Loucy (cell line): ENCODE results near the gene STK38L.
"Not testable (repeated sequence)": the region's sequence is repeated elsewhere in the genome, so short reads cannot be mapped to it uniquely, and the experiment has no call there.

ENCODE experiments used
- H2AFZ ChIP-seq: fragments of 200-600 bp; sonication (generic); 2 replicates; pipeline ENCODE4 v1.6.0; 2016; ENCODE audit warnings: antibody characterized with exemption, mild to moderate bottlenecking, low read length, moderate library complexity
- H3F3A ChIP-seq: fragments of 200-600 bp; 2 replicates; pipeline ENCODE4 v1.6.0; 2016; ENCODE audit warnings: antibody characterized with exemption, low read depth, mild to moderate bottlenecking
- H3K27me3 ChIP-seq: fragments of 200-600 bp; sonication (generic); 2 replicates; pipeline ENCODE4 v1.6.1; 2014; ENCODE audit warnings: low read length, mild to moderate bottlenecking; ENCODE audit not compliant: insufficient read depth, poor library complexity, severe bottlenecking
- H3K36me3 ChIP-seq: fragments of 200-600 bp; sonication (generic); 2 replicates; pipeline ENCODE4 v1.6.1; 2016; ENCODE audit warnings: low read length; ENCODE audit not compliant: insufficient read depth
- H3K4me1 ChIP-seq: fragments of 200-600 bp; sonication (generic); 2 replicates; pipeline ENCODE4 v1.5.1; 2014; ENCODE audit warnings: low read length, mild to moderate bottlenecking; ENCODE audit not compliant: insufficient read depth, poor library complexity, severe bottlenecking
- H3K4me2 ChIP-seq: fragments of 200-600 bp; sonication (generic); 2 replicates; pipeline ENCODE4 v1.6.0; 2014; ENCODE audit warnings: antibody characterized with exemption, low read length, low read depth, mild to moderate bottlenecking; ENCODE audit not compliant: poor library complexity, severe bottlenecking
- H3K4me3 ChIP-seq: fragments of 200-600 bp; sonication (generic); 2 replicates; pipeline ENCODE4 v1.5.1; 2014; ENCODE audit warnings: low read length, mild to moderate bottlenecking, mixed read lengths; ENCODE audit not compliant: poor library complexity, severe bottlenecking
- H3K79me2 ChIP-seq: fragments of 200-600 bp; sonication (generic); 2 replicates; pipeline ENCODE4 v1.6.1; 2014; ENCODE audit warnings: low read length; ENCODE audit not compliant: insufficient read depth
- H3K9ac ChIP-seq: fragments of 200-600 bp; sonication (generic); 2 replicates; pipeline ENCODE4 v1.6.0; 2014; ENCODE audit warnings: mild to moderate bottlenecking, low read depth, low read length, moderate library complexity; ENCODE audit not compliant: poor library complexity, severe bottlenecking
- H3K9me2 ChIP-seq: fragments of 200-600 bp; sonication (generic); replicated peaks from 2 replicates; pipeline ENCODE4 v1.6.1; 2016; ENCODE audit warnings: low read depth, low read length, mixed read lengths
- H3K9me3 ChIP-seq: fragments of 200-600 bp; sonication (generic); 2 replicates; pipeline ENCODE4 v1.6.1; 2014; ENCODE audit warnings: mild to moderate bottlenecking, antibody characterized with exemption, low read length, low read depth; ENCODE audit not compliant: insufficient read depth
- H4K20me1 ChIP-seq: fragments of 200-600 bp; sonication (generic); 2 replicates; pipeline ENCODE4 v1.6.0; 2014; ENCODE audit warnings: antibody characterized with exemption, low read length, mild to moderate bottlenecking; ENCODE audit not compliant: insufficient read depth, poor library complexity, severe bottlenecking
- EZH2phosphoT487 ChIP-seq: fragments of 200-600 bp; IDR thresholded peaks from 2 replicates; pipeline ENCODE4 v1.6.1; 2018; ENCODE audit warnings: antibody characterized with exemption, mild to moderate bottlenecking, moderate library complexity, borderline replicate concordance
- TF ChIP-seq, protein P1 (sequence below): fragments of 200-600 bp; sonication (generic); conservative IDR thresholded peaks from 2 replicates; pipeline ENCODE4 v1.5.1; 2014; ENCODE audit warnings: mild to moderate bottlenecking, antibody characterized with exemption, low read length

STK38L gene

GRCh38 chr12:27226407-27226929 lies 17.6 kb upstream of the STK38L start:
- no peaks in the 10 kb centered on the region for H3K9me2 ChIP-seq
- H3K9me3 ChIP-seq = no peaks in the 10 kb centered on the region
- no peaks in the 10 kb centered on the region for H4K20me1 ChIP-seq
- no peaks in the 10 kb centered on the region for H3K79me2 ChIP-seq
- H2AFZ ChIP-seq = no peak overlapping the region
- H3K9ac ChIP-seq = no peak overlapping the region
- H3K36me3 ChIP-seq = no peaks in the 10 kb centered on the region
- no peaks in the 10 kb centered on the region for H3K4me1 ChIP-seq
- H3K4me3 ChIP-seq = no peak overlapping the region
- no peak overlapping the region for H3K4me2 ChIP-seq
- H3F3A ChIP-seq = no peaks in the 10 kb centered on the region
- no peaks in the 10 kb centered on the region for H3K27me3 ChIP-seq
- TF ChIP-seq EZH2phosphoT487 = no peak
- TF ChIP-seq, protein P1, sequence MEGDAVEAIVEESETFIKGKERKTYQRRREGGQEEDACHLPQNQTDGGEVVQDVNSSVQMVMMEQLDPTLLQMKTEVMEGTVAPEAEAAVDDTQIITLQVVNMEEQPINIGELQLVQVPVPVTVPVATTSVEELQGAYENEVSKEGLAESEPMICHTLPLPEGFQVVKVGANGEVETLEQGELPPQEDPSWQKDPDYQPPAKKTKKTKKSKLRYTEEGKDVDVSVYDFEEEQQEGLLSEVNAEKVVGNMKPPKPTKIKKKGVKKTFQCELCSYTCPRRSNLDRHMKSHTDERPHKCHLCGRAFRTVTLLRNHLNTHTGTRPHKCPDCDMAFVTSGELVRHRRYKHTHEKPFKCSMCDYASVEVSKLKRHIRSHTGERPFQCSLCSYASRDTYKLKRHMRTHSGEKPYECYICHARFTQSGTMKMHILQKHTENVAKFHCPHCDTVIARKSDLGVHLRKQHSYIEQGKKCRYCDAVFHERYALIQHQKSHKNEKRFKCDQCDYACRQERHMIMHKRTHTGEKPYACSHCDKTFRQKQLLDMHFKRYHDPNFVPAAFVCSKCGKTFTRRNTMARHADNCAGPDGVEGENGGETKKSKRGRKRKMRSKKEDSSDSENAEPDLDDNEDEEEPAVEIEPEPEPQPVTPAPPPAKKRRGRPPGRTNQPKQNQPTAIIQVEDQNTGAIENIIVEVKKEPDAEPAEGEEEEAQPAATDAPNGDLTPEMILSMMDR = no peak

DNA sequence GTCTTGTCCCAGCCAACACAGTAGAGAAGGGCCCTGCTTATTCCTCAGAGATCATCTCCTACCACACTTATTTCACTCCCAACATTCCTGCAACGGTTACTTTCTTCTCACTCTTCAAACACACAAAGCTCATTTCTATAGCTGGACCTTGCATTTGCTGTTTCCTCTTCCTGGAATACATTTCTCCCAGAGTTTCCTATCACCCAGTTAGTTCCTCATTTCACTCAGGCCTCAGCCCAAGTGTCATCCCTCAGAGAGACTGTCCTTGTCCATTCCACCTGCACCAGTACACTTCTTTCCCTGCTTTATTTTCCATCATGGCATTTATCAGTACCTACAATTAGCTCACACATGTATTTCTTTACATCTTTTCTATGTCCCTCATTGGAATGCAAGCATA lies 14.7 kb upstream of the STK38L start:
- H3K4me3 ChIP-seq = no peak overlapping the region
- TF ChIP-seq, protein P1 = no peak
- no peak for TF ChIP-seq EZH2phosphoT487
- H3K36me3 ChIP-seq = no peaks in the 10 kb centered on the region
- no peak overlapping the region for H2AFZ ChIP-seq
- no peak overlapping the region for H3K9ac ChIP-seq
- no peaks in the 10 kb centered on the region for H3K9me3 ChIP-seq
- no peaks in the 10 kb centered on the region for H3K4me1 ChIP-seq
- no peaks in the 10 kb centered on the region for H3K79me2 ChIP-seq
- H3K9me2 ChIP-seq = no peaks in the 10 kb centered on the region
- H3K4me2 ChIP-seq = no peak overlapping the region
- H3K27me3 ChIP-seq = no peaks in the 10 kb centered on the region
- no peaks in the 10 kb centered on the region for H4K20me1 ChIP-seq
- H3F3A ChIP-seq = no peaks in the 10 kb centered on the region

DNA sequence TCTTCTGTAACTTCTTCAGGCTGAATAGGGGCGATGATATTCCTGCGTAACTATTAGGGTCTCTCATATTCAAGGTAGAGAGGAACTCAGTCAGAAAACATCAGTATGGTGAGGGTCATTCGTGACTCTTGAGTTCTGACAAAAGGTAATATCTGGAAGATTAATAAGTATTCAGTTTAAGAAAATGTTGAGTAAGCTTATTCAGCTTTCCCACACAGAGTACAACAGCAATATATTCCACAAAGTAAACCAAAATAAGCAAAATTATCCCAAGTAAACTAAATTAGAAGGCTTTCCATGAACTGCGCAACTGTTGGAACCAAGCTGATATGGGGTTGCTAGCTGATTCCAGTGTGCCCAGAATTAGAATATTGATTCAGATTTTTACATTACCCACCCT lies 12.7 kb upstream of the STK38L start:
- H2AFZ ChIP-seq, H3K27me3 ChIP-seq, H3K4me3 ChIP-seq, H3K9ac ChIP-seq, H4K20me1 ChIP-seq, H3K36me3 ChIP-seq, H3K4me2 ChIP-seq, H3K4me1 ChIP-seq, H3K9me3 ChIP-seq, H3F3A ChIP-seq, H3K79me2 ChIP-seq, H3K9me2 ChIP-seq: not testable (repeated sequence)

DNA sequence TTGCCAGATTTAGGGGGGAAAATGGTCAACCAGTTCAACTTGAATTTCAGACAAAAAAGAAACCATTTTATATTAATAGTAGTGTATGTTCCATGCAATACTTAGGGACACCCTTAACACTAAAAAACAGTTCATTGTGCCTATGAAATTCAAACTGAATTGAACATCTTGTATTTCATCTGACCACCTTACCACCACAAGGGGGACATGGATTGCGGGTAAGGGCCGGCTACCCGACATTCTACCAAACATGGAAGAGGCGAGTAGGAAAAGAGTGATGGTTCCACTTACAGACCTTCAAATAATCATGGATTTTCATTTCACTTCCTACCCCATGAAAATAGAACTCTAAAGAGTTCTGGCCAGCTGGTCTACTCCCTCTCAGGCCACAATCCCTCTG lies 10.3 kb upstream of the STK38L start:
- no peak overlapping the region for H3K4me2 ChIP-seq
- no peaks in the 10 kb centered on the region for H3K36me3 ChIP-seq
- no peaks in the 10 kb centered on the region for H4K20me1 ChIP-seq
- no peaks in the 10 kb centered on the region for H3K79me2 ChIP-seq
- H2AFZ ChIP-seq = no peak overlapping the region
- TF ChIP-seq, protein P1 = 0 out of 2 replicates have a peak, but pooled peaks have one; percentile 25
- TF ChIP-seq EZH2phosphoT487 = no peak
- peaks cover 3% of the 10 kb centered on the region; the same call in 1 of the 2 replicates for H3F3A ChIP-seq
- no peak overlapping the region for H3K9ac ChIP-seq
- H3K9me3 ChIP-seq = no peaks in the 10 kb centered on the region
- H3K9me2 ChIP-seq = no peaks in the 10 kb centered on the region
- H3K4me1 ChIP-seq = peaks cover 14% of the 10 kb centered on the region
- no peaks in the 10 kb centered on the region for H3K27me3 ChIP-seq
- no peak overlapping the region for H3K4me3 ChIP-seq
